Measurements from ENCODE around the gene ABCA7.

Gene ABCA7

DNA sequence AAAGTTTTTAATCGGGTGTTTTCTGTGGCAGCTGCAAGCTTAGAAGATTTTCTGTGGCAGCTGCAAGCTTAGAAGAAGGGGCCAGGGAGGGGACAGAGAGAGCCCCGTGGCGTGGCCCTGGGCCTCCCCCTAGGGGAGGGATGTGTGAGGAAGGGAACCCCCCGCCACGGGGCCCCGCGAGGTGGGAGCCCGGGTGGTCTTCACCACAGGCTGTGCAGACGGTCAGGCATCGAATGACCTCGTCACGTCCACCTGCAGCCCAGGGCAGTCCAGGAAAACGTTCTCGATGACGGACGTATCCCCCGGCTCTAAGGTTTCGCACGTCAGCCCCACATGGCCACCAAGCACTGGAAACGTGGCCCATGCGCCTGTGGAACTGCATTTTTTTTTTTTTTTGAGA is 46.7 kb downstream of the ABCA7 start:
- no peak for DNase-seq (ENCODE audit: low read depth in 1 of 2, low spot score in 1 of 2)

GRCh38 chr19:1087813-1088415 is 48.0 kb downstream of the ABCA7 start:
- DNase-seq (ENCODE audit: low read depth in 1 of 2, low spot score in 1 of 2): no peak

DNA sequence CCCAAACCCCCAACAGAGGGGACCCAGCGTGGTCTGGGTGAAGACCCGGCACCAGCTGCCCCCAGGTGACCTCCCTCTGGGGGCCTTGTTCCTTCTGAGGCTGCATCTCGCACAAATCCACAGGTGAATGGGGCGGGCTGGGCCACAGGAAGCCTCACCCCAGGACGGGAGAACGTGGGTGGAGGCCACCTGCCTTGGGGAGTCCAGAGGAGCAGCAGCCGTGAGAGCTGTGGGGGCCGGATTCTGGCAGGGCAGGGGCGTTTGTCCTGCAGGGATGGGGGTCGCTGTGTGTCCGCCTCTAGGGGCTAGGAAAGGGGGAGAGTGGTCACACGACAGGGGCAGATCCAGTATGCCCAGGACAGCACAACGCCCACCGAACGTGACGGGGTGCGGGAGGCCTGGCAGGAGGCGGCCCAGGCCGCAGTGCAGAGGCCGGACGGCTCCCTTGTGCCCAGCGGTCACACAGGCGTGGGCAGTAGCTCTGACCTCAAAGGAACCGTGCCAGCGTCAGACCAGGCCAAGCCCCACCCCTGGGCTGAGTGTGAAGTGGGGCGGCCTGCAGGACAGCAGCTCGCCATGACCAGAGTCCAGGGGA is 48.6 kb downstream of the ABCA7 start:
- DNase-seq (ENCODE audit: low read depth in 1 of 2, low spot score in 1 of 2): no peak

DNA sequence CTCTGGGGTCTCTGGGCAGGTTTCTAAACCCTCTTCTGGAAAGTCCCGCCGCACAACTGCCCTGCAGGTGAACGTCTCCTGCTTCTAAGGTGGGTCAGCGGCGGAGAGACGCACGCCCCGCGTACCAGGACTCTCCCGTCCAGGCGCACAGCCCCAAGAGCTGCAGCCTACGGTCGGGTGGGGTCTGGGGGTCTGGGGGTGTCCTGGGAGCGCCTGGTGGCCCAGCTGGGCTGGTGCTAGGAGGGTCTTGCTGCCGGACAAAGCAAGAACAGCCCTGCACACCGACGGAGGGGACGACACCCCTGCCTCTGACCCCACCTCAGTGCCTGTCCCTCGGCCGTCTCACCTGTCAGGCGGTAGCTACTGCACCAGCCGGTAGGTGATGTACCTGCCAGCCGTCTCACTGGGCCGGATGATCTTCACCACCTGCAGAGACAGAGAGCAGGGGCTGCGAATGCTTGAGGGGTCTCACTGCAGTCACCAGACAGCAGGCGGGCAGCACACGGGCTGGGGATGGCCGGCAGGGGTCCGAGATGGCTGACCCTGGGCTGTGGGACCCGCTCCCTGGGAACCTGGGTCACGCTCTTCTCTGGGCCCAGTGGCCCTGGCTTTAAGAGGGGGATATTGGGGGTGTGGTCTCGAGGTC is 49.3 kb downstream of the ABCA7 start:
- DNase-seq (ENCODE audit: low read depth in 1 of 2, low spot score in 1 of 2): no peak

DNA sequence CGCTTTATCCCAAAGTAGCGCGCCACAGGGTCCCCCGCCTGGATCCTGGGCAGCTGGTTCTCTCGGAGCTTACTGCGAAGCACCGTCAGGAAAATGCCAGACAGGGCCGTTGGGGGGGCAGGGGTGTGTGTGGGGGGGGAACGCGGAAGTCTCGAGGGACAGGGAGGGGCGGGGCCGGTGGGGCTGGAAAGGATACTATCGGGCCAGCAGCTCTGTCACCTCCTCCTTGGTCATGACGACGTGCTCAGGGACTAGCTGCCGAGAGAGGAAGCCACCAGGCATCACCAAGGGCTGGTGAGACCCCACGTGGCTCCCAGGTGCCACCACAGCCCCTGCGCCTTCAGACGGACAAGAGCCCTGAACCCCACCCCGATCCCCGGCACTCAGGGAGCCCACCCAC is 50.0 kb downstream of the ABCA7 start:
- no peak for DNase-seq (ENCODE audit: low read depth in 1 of 2, low spot score in 1 of 2)

DNA sequence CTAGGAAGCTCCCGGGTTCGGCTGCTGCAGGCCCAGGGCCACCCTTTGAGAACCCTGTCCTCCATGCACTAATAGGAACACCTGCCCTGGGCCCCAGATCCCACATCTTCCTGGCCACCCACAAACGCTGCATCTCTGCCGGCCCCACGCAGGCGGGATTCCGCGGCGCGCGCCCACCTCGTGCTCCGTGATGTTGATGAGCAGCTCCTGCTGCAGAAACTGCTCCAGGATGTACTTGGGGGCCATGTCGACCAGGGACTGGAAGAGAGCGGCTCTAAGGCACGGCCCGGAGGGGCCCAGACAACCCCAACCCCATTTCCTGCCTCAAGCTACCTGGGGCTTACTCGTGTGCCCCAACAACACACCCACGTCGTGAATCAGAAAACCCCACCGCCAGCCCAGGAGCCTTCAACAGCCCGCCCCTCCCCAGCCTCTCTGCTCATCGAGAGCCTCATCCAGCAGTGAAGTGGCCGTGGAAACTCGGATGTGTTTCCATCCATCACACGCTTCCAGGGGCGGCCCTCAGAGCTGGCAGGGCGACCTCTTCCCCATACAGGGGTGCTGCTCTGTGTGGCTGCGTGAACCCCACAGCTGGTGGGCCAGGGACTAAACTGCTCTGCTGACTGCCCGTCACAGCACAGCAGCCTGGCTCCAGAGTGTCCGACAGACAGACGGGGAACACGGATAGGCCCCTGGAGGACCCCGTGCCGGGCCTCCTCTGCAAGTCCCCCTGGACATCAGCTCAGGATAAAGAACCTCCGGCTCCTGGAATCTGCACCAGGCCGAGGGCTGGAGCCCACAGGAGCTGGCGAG is 51.0 kb downstream of the ABCA7 start:
- no peak for DNase-seq (ENCODE audit: low read depth in 1 of 2, low spot score in 1 of 2)

DNA sequence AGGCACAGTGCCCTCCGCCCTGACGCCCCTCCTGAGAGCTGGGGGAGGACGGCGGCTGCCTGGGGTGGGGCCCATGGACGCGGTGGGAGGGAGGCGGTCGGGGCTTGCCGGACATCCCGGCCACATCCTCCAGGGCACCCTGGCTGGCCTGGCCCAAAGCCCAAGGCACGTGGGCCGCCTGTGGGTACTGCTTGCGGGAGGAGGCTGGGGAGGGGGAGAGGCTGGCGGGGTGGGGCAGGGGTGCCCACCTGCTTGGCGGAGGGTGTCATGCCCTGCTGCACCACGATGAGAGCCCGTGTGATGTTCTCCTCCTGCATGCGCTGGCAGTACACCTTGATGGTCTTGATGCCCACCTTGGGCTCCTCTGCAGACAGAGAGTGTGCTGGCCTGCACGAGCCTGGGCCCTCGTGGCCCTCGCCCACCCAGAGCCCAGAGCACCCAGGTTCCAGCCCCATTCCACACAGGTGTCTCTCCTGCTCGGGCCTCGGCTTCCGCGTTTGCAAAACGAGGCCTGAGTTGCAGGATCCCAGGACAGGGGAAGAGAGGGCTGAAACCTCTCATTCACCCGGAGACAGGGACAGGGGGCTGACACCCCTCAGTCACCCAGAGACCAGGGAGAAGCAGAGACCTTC is 51.8 kb downstream of the ABCA7 start:
- DNase-seq (ENCODE audit: low read depth in 1 of 2, low spot score in 1 of 2): no peak

DNA sequence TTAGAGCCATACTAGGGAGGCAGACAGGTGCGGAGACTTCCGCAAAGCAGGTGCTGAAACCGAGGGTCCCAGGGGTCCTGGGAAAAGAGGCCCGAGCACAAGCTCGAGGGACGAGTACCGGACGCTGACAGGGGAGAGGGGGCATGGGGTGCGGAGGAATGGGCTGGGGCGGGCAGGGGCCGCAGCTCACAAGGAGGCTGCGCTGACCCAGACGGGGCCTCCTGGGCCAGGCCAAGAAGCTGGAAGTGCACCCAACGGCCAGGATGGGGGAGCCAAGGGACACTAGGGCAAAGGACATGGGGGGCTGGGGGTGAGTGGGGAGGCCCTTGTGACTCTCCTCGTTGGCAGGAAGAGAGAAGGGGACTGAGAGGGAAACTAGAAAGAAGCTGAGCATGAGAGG is 53.4 kb downstream of the ABCA7 start:
- DNase-seq (ENCODE audit: low read depth in 1 of 2, low spot score in 1 of 2): no peak

DNA sequence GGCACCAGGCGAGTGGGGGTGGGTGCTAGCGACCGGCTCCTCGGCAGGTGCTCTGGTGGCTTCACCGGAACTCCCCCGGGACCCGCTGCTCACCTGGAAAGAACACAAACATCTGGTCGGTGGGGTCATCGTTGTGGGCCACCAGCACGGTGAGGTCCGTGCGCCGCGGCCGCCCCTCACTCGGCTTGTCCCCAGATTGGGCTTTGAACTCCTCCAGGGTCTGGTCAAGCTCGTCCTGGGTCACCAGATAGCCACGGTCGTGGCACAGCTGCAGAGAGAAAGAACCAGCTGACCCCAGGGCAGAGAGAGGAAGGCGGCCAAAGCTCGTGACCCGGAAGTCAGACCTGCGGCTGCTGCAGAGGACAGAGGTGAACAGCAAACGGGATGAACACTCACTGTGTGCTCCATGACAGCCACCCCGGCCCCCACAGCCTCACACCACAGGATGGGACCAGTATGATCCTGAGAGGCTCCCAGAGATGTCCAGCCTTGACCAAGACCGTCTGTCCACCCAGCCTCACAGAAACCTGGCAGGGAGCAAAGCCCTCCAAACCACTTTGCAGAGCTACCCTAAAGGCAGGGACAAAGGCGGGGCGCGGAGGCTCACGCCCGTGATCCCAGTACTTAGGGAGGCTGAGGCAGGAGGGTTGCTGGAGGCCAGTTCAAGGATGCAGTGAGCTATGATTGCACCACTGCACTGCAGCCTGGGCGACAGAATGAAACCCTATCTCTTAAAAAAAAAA is 54.1 kb downstream of the ABCA7 start:
- no peak for DNase-seq (ENCODE audit: low read depth in 1 of 2, low spot score in 1 of 2)

DNA sequence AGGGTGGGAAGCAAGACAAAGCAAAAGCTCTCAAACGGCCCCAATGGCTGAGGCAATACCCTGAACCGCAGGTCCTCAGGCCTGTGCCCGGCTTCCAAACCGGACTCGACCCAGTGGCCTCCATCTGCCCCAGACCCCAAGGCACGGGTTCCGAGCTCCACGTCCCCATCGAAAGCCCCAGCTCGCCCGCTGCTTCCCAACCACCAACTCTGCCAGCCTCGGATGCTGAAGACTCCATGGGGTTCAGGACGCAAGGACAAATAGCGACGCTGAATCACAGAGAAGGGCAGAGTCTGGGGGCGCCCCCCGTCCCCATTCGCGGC is 54.7 kb downstream of the ABCA7 start:
- no peak for DNase-seq (ENCODE audit: low read depth in 1 of 2, low spot score in 1 of 2)

GRCh38 chr19:1094978-1095701 is 55.2 kb downstream of the ABCA7 start, which contains the start of gene POLR2E:
Gene POLR2E, minus strand, starts transcription at chr19:1095375. Its CDS starts 60 bp downstream, at chr19:1095315.
- peak; percentile 94 to 97 for DNase-seq (ENCODE audit: low read depth in 1 of 2, low spot score in 1 of 2)

- DNase-seq (ENCODE audit: low read depth in 1 of 2, low spot score in 1 of 2): no peak
Observed at GRCh38 chr19:1097810-1098176, 57.9 kb downstream of the ABCA7 start.

GRCh38 chr19:1098177-1099051 is 58.5 kb downstream of the ABCA7 start:
- no peak for DNase-seq (ENCODE audit: low read depth in 1 of 2, low spot score in 1 of 2)

GRCh38 chr19:1101337-1101698 is 61.4 kb downstream of the ABCA7 start:
- DNase-seq (ENCODE audit: low read depth in 1 of 2, low spot score in 1 of 2): no peak

DNA sequence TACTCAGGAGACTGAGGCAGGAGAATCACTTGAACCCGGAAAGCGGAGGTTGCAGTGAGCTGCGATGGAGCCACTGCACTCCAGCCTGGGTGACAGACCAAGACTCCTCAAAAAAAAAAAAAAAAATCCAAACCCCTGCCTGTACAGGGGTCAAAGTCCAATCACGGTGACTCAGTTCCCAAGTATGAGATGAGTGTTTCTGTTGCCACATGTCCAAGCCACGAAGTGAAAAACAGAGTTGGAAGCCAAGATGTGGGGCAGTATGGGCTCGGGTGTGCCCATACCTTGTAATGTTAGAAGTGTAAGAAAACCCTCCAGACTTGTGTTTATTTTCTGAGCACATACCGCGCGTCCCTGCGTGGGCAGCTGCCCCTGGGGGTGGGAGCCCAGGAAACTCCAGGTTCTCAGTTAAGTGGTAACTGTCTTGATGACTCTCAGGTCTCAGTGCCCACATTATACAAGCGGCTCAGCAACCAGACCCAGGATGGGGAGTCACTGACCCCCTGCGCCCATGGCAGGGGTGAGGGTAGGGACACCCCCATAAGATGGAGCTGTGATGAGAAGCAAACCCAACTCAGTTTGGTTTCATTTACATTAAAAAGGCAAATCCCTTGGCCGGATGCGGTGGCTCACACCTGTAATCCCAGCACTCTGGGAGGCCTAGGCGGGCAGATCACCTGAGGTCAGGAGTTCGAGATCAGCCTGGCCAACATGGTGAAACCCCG is 62.7 kb downstream of the ABCA7 start:
- DNase-seq (ENCODE audit: low read depth in 1 of 2, low spot score in 1 of 2): peak in 1 of 2 donors; percentile 43

- DNase-seq (ENCODE audit: low read depth in 1 of 2, low spot score in 1 of 2): no peak
Observed at GRCh38 chr19:1103132-1103707, 63.3 kb downstream of the ABCA7 start.

GRCh38 chr19:1103708-1104310 is 63.9 kb downstream of the ABCA7 start, which contains the start of gene GPX4:
Gene GPX4, plus strand, starts transcription at chr19:1103994. Its CDS starts 50 bp downstream, at chr19:1104044.
- peak; percentile 98 for DNase-seq (ENCODE audit: low read depth in 1 of 2, low spot score in 1 of 2)
